OCI-LY1 (cell line): ENCODE data around the gene ZNF141.

Source experiments
- H2AFZ ChIP-seq: fragments of 200-600 bp; sonication (generic), shearing (Covaris generic); 2 replicates; pipeline ENCODE4 v1.6.0; 2014; ENCODE audit warnings: antibody characterized with exemption, mild to moderate bottlenecking, low read length
- H3F3A ChIP-seq: fragments of 200-600 bp; sonication (generic), shearing (Covaris generic); 2 replicates; pipeline ENCODE4 v1.6.0; 2014; ENCODE audit warnings: mild to moderate bottlenecking, antibody characterized with exemption, low read length, moderate library complexity; ENCODE audit not compliant: insufficient read depth
- H3K27ac ChIP-seq: fragments of 200-600 bp; sonication (generic); 2 replicates; pipeline ENCODE4 v1.5.1; 2014; ENCODE audit warnings: low read length, mixed run types, mild to moderate bottlenecking, low read depth; ENCODE audit not compliant: poor library complexity, severe bottlenecking
- H3K27me3 ChIP-seq: fragments of 200-600 bp; sonication (generic); 2 replicates; pipeline ENCODE4 v1.6.0; 2014; ENCODE audit warnings: antibody characterized with exemption, mild to moderate bottlenecking, low read length, moderate library complexity; ENCODE audit not compliant: insufficient read depth
- H3K36me3 ChIP-seq: fragments of 200-600 bp; sonication (generic); 2 replicates; pipeline ENCODE4 v1.6.1; 2014; ENCODE audit warnings: mild to moderate bottlenecking, antibody characterized with exemption, low read length, moderate library complexity, mixed read lengths; ENCODE audit not compliant: insufficient read depth
- H3K4me1 ChIP-seq: fragments of 200-600 bp; sonication (generic); 2 replicates; pipeline ENCODE4 v1.5.1; 2014; ENCODE audit warnings: mild to moderate bottlenecking, low read length, moderate library complexity; ENCODE audit not compliant: insufficient read depth, severe bottlenecking
- H3K4me2 ChIP-seq: fragments of 200-600 bp; sonication (generic), shearing (Covaris generic); 2 replicates; pipeline ENCODE4 v1.6.1; 2014; ENCODE audit warnings: low read length
- H3K4me3 ChIP-seq: fragments of 200-600 bp; sonication (generic); 2 replicates; pipeline ENCODE4 v1.5.1; 2014; ENCODE audit warnings: low read length, low read depth, mild to moderate bottlenecking, mixed read lengths; ENCODE audit not compliant: poor library complexity, severe bottlenecking
- H3K79me2 ChIP-seq: fragments of 200-600 bp; shearing (Covaris generic); 2 replicates; pipeline ENCODE4 v1.6.1; 2016; ENCODE audit warnings: mixed run types, low read length, mixed read lengths; ENCODE audit not compliant: insufficient read depth
- H3K9ac ChIP-seq: fragments of 200-600 bp; sonication (generic), shearing (Covaris generic); 2 replicates; pipeline ENCODE4 v1.6.1; 2014; ENCODE audit warnings: mild to moderate bottlenecking, low read length, mixed read lengths
- H3K9me2 ChIP-seq: fragments of 200-600 bp; sonication (generic), shearing (Covaris generic); 2 replicates; pipeline ENCODE4 v1.6.1; 2014; ENCODE audit warnings: low read depth, mild to moderate bottlenecking, low read length, mixed read lengths
- H3K9me3 ChIP-seq: fragments of 200-600 bp; shearing (Covaris generic); 2 replicates; pipeline ENCODE4 v1.6.1; 2014; ENCODE audit warnings: low read length, mixed read lengths
- H4K20me1 ChIP-seq: fragments of 200-600 bp; sonication (generic), shearing (Covaris generic); 2 replicates; pipeline ENCODE4 v1.6.0; 2016; ENCODE audit warnings: mild to moderate bottlenecking, low read length; ENCODE audit not compliant: insufficient read depth
- CTCF ChIP-seq: fragments of 200-600 bp; sonication (generic), shearing (Covaris generic); IDR thresholded peaks from 2 replicates; pipeline ENCODE4 v1.5.1; 2017; ENCODE audit warnings: mild to moderate bottlenecking, antibody characterized with exemption, low read length, moderate library complexity, mixed read lengths
- EZH2 ChIP-seq: fragments of 200-600 bp; sonication (generic), shearing (Covaris generic); IDR thresholded peaks from 2 replicates; pipeline ENCODE4 v1.8.0; 2017; ENCODE audit warnings: borderline replicate concordance, mixed run types, mild to moderate bottlenecking, antibody characterized with exemption, low read length, moderate library complexity, mixed read lengths

Gene ZNF141

DNA sequence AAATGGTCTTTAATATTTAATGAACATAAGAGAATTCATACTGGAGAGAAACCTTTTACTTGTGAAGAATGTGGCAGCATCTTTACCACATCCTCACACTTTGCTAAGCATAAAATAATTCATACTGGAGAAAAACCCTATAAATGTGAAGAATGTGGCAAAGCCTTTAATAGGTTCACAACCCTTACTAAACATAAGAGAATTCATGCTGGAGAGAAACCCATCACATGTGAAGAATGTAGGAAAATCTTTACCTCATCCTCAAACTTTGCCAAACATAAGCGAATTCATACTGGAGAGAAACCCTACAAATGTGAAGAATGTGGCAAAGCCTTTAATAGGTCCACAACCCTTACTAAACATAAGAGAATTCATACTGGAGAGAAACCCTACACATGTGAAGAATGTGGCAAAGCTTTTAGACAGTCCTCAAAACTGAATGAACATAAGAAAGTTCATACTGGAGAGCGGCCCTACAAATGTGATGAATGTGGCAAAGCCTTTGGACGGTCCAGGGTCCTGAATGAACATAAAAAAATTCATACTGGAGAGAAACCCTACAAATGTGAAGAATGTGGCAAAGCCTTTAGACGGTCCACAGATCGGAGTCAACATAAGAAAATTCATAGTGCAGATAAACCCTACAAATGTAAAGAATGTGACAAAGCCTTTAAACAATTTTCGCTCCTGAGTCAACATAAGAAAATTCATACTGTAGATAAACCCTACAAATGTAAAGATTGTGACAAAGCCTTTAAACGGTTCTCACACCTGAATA lies 35.6 kb downstream of the ZNF141 start:
- H3K27me3 ChIP-seq, result no peaks in the 10 kb centered on the region
- no peak overlapping the region for H3K27ac ChIP-seq
- no peak overlapping the region for H3K4me2 ChIP-seq
- no peaks in the 10 kb centered on the region for H3K79me2 ChIP-seq
- peaks cover 18% of the 10 kb centered on the region for H3K9me3 ChIP-seq
- no peak for TF ChIP-seq EZH2
- TF ChIP-seq CTCF, result no peak
- no peak overlapping the region for H3K9ac ChIP-seq
- no peaks in the 10 kb centered on the region for H3K9me2 ChIP-seq
- no peaks in the 10 kb centered on the region for H3F3A ChIP-seq
- H2AFZ ChIP-seq, result no peak overlapping the region
- no peak overlapping the region for H3K4me3 ChIP-seq
- no peaks in the 10 kb centered on the region for H4K20me1 ChIP-seq
- H3K36me3 ChIP-seq, result peaks cover 43% of the 10 kb centered on the region
- no peaks in the 10 kb centered on the region for H3K4me1 ChIP-seq

GRCh38 chr4:374298-375160 lies 36.9 kb downstream of the ZNF141 start:
- peaks cover 43% of the 10 kb centered on the region for H3K36me3 ChIP-seq
- peaks cover 18% of the 10 kb centered on the region for H3K9me3 ChIP-seq
- no peak overlapping the region for H3K4me2 ChIP-seq

More at GRCh38 chr4:374298-375160, 36.9 kb downstream of the ZNF141 start:
- Histone ChIP-seq H3F3A (no peaks in the 10 kb centered on the region), H2AFZ (no peak overlapping the region), H3K27ac (no peak overlapping the region), H3K4me1 (no peaks in the 10 kb centered on the region), H3K79me2 (no peaks in the 10 kb centered on the region), H3K4me3 (no peak overlapping the region), H3K9me2 (no peaks in the 10 kb centered on the region), H3K9ac (no peak overlapping the region), H4K20me1 (no peaks in the 10 kb centered on the region), H3K27me3 (no peaks in the 10 kb centered on the region)
- no peak for TF ChIP-seq EZH2
- TF ChIP-seq CTCF, result no peak
